ENCODE results near the gene DNM3. TPM values are rescaled to one million over a fixed set of nuclear protein-coding genes. Genes with fewer than 3 reads are reported as not detected.

The DNM3 gene
- total RNA-seq, 1 donor from 2014 or later: 1.1 TPM

GRCh38 chr1:171931752-171932151 is 90.5 kb downstream of the DNM3 start:
- no peaks in the 10 kb centered on the region for H3K79me2 ChIP-seq (ENCODE audit: low read depth)
- Mint-ChIP-seq H3K9me3 (no peaks in the 10 kb centered on the region), H3K4me3 (no peak overlapping the region), H3K27me3 (ENCODE audit: insufficient read depth, low read depth) (peaks cover 4% of the 10 kb centered on the region), H3K27ac (no peak overlapping the region), H3K4me1 (peaks cover 2% of the 10 kb centered on the region), H3K36me3 (no peaks in the 10 kb centered on the region)
- H3K4me1 ChIP-seq: no peaks in the 10 kb centered on the region
- no peak overlapping the region for H3K4me2 ChIP-seq
- H3K9ac ChIP-seq: no peak overlapping the region
- H3F3A ChIP-seq (ENCODE audit: low read depth): no peaks in the 10 kb centered on the region
- DNase-seq (ENCODE audit: low spot score): no peak
- H3K9me3 ChIP-seq (ENCODE audit: low read depth): no peaks in the 10 kb centered on the region
- no peaks in the 10 kb centered on the region for H4K20me1 ChIP-seq (ENCODE audit: low read depth)
- H3K4me3 ChIP-seq: no peak overlapping the region
- no peaks in the 10 kb centered on the region for H3K27me3 ChIP-seq
- no peak overlapping the region for H3K27ac ChIP-seq
- H2AFZ ChIP-seq (replicated peaks): no peak overlapping the region
- TF ChIP-seq EZH2phosphoT487 (IDR thresholded peaks at IDR 0.05) (no peak), EZH2 (IDR thresholded peaks at IDR 0.05) (no peak)
- TF ChIP-seq, protein P1, sequence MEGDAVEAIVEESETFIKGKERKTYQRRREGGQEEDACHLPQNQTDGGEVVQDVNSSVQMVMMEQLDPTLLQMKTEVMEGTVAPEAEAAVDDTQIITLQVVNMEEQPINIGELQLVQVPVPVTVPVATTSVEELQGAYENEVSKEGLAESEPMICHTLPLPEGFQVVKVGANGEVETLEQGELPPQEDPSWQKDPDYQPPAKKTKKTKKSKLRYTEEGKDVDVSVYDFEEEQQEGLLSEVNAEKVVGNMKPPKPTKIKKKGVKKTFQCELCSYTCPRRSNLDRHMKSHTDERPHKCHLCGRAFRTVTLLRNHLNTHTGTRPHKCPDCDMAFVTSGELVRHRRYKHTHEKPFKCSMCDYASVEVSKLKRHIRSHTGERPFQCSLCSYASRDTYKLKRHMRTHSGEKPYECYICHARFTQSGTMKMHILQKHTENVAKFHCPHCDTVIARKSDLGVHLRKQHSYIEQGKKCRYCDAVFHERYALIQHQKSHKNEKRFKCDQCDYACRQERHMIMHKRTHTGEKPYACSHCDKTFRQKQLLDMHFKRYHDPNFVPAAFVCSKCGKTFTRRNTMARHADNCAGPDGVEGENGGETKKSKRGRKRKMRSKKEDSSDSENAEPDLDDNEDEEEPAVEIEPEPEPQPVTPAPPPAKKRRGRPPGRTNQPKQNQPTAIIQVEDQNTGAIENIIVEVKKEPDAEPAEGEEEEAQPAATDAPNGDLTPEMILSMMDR (IDR thresholded peaks at IDR 0.05): no peak
- no peaks in the 10 kb centered on the region for H3K36me3 ChIP-seq

- Histone ChIP-seq H2AFZ (replicated peaks) (no peak overlapping the region), H4K20me1 (ENCODE audit: low read depth) (no peaks in the 10 kb centered on the region), H3K36me3 (no peaks in the 10 kb centered on the region), H3K27me3 (no peaks in the 10 kb centered on the region), H3K9ac (no peak overlapping the region), H3K4me2 (no peak overlapping the region), H3F3A (ENCODE audit: low read depth) (no peaks in the 10 kb centered on the region), H3K4me1 (peaks cover 6% of the 10 kb centered on the region), H3K9me3 (ENCODE audit: low read depth) (no peaks in the 10 kb centered on the region), H3K79me2 (ENCODE audit: low read depth) (no peaks in the 10 kb centered on the region), H3K27ac (no peak overlapping the region), H3K4me3 (no peak overlapping the region)
- H3K4me1 Mint-ChIP-seq: peaks cover 8% of the 10 kb centered on the region
- no peaks in the 10 kb centered on the region for H3K9me3 Mint-ChIP-seq
- DNase-seq (ENCODE audit: low spot score): no peak
- TF ChIP-seq, protein P1 (IDR thresholded peaks at IDR 0.05): no peak
- TF ChIP-seq EZH2 (IDR thresholded peaks at IDR 0.05) (no peak), EZH2phosphoT487 (IDR thresholded peaks at IDR 0.05) (no peak)
- no peak overlapping the region for H3K4me3 Mint-ChIP-seq
- no peaks in the 10 kb centered on the region for H3K36me3 Mint-ChIP-seq
- H3K27me3 Mint-ChIP-seq (ENCODE audit: insufficient read depth, low read depth): no peaks in the 10 kb centered on the region
- H3K27ac Mint-ChIP-seq: no peak overlapping the region
Observed at GRCh38 chr1:171934664-171935063, 93.4 kb downstream of the DNM3 start.

GRCh38 chr1:171935086-171935485 is 93.8 kb downstream of the DNM3 start:
- Mint-ChIP-seq H3K27me3 (ENCODE audit: insufficient read depth, low read depth) (no peaks in the 10 kb centered on the region), H3K4me1 (peaks cover 12% of the 10 kb centered on the region), H3K4me3 (no peak overlapping the region), H3K9me3 (no peaks in the 10 kb centered on the region), H3K27ac (no peak overlapping the region), H3K36me3 (no peaks in the 10 kb centered on the region)
- no peaks in the 10 kb centered on the region for H3K79me2 ChIP-seq (ENCODE audit: low read depth)
- H3K27me3 ChIP-seq: no peaks in the 10 kb centered on the region
- peaks cover 10% of the 10 kb centered on the region for H3K4me1 ChIP-seq
- H3K4me3 ChIP-seq: no peak overlapping the region
- H3K4me2 ChIP-seq: no peak overlapping the region
- H3K36me3 ChIP-seq: no peaks in the 10 kb centered on the region
- H4K20me1 ChIP-seq (ENCODE audit: low read depth): no peaks in the 10 kb centered on the region
- TF ChIP-seq, protein P1 (IDR thresholded peaks at IDR 0.05): no peak
- no peak for TF ChIP-seq EZH2 (IDR thresholded peaks at IDR 0.05)
- TF ChIP-seq EZH2phosphoT487 (IDR thresholded peaks at IDR 0.05): no peak
- no peak overlapping the region for H2AFZ ChIP-seq (replicated peaks)
- no peaks in the 10 kb centered on the region for H3F3A ChIP-seq (ENCODE audit: low read depth)
- H3K27ac ChIP-seq: no peak overlapping the region
- no peaks in the 10 kb centered on the region for H3K9me3 ChIP-seq (ENCODE audit: low read depth)
- H3K9ac ChIP-seq: no peak overlapping the region
- DNase-seq (ENCODE audit: low spot score): no peak

Data from neural progenitor cell (in vitro differentiated cells).